DMS 273 treated with DMSO at 0.1 percent for 48 hours (cell line): ENCODE results near the gene AQP9.
"Not testable (repeated sequence)": the region's sequence is repeated elsewhere in the genome, so short reads cannot be mapped to it uniquely, and the experiment has no call there.

Experiments used
- DNase-seq: peaks from one replicate; lab custom pipeline; 2025; lab: John Stamatoyannopoulos, UW

AQP9 gene, protein sequence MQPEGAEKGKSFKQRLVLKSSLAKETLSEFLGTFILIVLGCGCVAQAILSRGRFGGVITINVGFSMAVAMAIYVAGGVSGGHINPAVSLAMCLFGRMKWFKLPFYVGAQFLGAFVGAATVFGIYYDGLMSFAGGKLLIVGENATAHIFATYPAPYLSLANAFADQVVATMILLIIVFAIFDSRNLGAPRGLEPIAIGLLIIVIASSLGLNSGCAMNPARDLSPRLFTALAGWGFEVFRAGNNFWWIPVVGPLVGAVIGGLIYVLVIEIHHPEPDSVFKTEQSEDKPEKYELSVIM

DNA sequence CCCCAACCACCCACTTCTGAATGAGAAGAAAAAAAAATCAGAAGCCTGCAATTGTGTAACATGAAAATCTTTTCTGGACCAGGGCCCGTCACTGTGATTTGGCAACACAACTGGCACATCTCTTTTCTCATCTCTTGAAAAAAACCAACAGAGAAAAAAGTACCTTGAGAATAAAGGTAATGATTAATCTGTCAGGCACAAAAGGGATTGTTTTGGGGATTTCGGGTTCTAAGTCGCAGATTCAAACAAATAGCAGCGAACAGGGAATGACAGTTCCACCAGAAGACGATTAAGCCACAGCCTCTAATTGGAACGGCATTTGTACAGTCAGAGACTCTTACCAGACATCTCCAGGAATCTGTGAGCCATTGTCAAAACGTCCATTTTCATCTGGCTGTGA, at the start of gene AQP9:
AQP9 (plus strand) TSS at position 276 of the 400 bp plus-strand sequence. CDS start 185 bp downstream, outside the sequence.
- no peak for DNase-seq

DNA sequence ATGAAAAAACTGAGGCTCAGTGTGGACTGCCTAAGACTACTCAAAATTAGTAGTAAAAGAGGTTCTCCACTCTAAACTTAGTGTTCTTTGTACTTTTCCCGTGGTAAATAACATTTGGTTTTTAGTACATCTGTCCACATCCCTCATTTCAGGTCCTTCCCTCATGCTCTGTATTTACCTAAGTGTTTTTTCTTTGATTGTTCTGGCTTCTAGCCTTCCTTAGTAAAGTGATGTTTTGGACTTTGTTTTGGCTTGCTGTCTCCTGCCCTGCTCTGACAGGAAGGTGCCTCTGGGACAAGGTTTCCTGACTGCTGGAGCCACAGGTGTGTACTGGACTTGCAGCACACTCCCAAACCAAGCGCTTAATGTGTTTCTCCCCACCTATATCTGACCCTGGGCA, 42.8 kb upstream of the AQP9 start:
- DNase-seq: no peak

DNA sequence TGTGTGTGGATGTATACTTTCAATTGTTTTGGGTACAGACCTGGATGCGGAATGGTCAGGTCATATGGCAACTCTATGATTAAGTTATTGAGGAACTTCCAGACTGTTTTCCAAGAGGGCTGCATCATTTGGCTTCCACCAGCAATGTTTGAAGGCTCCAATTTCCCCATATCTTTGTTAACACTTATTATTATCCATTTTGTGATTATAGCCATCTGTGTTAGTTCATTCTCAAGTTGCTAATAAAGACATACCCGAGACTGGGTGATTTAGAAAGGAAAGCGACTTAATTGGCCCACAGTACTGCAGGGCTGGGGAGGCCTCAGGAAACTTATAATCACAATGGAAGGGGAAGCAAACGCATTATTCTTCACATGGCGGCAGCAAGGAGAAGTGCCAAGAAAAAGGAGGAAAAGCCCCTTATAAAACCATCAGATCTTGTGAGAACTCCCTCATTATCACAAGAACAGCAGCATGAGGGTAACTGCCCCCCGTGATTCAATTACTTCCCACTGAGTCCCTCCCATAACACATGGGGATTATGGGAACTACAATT, 41.6 kb upstream of the AQP9 start:
- DNase-seq: no peak

DNA sequence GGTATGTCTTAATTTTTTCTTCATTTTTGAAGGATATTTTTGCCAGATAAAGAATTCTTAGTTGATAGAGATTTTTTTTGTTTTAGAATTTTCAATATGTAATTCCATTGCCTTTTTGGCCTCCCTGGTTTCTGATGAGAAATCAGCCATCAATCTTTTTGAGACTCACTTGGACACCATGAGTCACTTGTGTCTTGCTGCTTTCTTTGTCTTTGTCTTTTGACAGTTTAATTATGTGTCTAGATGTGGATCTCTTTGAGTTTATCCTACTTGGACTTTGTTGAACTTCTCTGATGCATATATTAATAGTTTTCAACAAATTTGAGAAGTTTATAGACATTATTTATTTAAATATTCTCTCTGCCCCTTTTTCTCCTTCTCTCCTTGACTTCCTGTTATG, 34.7 kb upstream of the AQP9 start:
- DNase-seq: no peak

DNA sequence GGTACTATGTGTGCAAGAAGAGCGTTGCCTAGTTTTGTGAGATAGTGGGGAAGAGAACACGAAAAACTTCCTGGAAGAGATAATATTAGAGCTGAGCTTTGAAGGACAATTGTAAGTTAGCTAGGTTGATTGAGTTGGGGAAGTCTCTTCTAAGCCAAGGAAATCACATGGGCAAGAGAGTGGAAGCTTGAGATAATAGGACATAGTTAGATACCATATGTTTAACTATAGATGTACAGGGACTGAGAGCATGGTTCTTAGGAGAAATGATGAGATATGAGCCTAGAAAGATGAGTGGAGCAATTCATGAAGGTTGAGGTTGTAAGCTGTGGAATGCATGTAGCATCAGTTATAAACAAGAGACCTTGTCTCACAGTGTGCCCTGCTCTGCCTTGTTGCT, 30.1 kb upstream of the AQP9 start:
- DNase-seq: no peak

DNA sequence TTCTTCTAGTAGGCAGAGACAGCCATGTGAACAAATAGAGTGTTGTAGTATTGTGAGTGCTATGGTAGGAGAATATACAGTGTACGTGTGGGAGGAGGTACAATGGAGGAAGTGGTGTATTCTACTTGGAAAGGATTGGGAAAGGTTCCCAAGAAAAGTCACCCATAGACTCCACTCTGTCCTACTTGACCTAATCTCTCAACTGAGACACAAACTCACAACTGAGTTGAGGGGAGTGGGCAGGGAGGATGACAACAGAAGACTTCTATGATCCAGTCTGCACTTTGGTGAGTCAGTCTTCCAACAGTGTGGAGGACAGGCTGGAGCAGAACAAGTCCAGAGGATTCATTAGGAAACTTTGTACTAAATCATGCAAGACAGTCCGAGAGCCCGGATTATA, 28.8 kb upstream of the AQP9 start:
- DNase-seq: no peak

DNA sequence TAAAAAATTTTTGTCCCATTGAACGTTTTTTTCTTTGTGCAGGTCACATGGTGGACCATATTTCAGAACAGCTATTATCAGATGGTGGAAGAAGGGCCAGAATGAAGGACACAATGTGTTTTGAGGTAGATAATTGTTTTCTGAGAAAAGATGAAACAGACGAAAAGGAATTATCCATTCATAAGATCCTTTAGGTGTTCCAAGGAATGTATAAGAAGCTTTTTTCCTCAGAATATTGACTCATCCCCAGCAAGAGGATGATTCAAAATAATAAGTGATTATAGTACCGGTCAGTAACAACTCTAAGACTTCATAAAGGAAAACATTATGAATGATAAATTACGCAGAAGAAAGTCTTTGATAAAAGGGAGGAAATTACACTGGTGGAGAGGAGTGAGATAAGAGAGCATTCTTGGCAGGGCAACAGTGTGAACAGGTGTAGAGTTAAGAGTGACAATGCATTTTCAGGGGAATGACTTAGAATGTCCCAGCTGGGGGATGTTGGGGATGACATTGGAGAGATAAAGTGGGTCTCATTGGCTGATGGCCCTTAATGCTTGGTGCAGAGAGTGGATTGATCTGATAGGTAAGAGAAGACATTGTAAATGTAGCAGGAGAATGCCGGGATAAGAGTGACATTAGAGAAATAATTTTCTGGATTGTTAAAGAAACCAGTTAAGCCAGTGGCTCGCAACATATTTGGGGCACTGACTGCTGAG, 27.0 kb upstream of the AQP9 start:
- no peak for DNase-seq

DNA sequence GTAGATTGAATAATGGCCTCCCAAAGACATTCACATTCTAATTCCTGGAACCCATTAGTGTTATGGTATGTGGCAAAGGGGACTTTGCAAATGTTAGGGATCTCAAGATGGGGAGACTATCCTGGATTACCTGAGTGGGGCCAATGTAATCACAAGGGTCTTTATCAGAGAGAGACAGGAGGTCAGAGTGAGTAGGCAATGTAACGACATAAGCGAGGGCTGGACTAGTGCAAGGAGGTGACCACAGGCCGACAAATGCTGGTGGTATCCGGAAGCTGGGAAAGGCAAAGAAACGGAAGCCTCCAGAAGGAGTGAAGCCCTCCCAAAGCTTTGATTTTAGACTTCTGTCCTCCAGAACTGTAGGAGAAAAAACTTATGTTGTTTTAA, 26.5 kb upstream of the AQP9 start:
- no peak for DNase-seq

DNA sequence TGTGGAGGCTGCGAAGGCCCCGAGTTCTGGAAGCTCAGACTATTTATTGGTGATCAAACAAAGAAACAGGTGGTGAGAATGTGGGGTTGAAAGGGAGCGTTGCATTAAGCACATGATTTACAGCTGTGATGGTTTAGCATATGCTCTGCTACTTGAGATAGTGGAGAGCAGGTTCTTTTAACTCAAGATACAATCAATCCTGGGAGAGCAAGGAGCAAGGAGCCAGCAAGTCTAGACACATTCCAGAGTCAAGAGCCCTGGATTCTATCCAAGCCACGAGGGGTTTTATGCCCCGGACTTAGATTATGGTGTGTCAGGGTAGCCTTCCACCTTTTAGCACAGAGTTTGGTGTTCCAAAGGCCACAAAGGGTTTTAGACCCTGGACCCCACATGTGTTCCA, 24.8 kb upstream of the AQP9 start:
- DNase-seq: not testable (repeated sequence)

DNA sequence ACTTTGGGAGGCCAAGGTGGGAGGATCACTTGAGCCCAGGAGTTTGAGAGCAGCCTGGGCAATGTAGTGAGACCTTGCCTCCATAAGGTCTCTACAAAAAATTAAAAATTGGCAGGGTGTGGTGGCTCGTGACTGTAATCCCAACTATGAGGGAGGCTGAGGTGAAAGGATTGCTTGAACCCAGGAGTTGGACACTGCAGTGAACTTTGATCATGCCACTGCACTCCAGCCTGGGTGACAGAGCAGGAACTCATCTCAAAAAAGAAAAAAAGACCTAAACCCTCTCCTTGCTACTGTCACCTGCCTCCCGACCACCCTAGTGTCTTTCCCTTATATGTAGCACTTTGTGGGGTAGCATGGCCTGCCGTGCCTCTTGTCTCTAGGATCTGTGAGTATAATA, 23.8 kb upstream of the AQP9 start:
- DNase-seq: no peak

DNA sequence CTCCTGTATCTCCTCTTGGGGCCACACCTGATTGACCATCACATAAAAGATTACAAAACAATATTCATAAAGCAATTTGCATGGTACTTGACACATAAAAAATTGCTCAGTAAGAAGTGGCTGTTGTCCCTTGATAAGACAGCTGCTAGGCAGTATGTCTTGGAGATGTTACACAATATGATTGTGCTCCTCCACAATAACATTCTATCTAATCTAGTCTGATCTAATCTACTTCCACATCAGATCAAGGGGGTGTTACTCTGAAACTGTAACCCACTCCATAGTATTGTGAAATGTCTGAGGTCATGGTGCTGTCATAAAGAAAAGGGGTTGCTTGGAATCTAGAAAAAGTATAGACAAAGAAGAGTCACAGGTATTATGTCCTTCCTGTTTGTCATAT, 23.4 kb upstream of the AQP9 start:
- DNase-seq: no peak

DNA sequence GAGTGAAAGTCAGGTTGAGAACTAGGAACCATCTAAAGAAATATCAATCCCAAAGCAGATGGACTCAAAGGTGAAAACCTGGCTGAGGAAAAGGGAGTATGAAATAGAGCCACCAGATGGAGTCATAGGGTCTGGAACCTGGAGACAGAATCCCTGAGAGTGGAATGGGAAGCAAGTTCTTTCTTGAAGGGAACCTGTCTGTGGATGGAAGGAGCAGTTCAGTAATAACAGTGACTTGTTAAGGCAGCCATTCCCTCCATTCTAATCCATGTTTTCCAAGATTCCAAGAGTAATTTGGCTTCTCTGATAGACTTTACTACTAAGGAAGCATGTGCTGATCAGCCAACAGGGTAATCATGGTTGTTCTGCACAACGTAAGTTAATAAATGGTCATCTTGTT, 22.5 kb upstream of the AQP9 start:
- no peak for DNase-seq

DNA sequence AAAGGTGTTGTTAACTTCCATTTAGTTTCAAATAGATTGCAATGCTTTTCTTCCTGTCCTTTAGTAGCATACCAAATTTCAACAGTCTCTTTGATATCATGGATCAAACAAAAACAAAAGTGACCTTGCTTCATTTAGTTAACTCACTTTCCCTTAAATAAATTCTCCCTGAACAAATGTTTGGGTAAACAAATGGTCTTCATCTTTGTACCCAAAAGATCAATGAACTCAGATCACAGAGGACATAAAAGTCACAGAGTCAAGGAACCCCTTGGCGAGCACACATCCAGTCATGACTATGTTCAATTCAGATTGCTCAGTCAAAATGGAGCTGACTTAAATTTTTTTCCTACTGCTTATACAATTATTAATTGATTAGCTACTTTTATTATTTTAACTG, 20.6 kb upstream of the AQP9 start:
- DNase-seq: no peak

DNA sequence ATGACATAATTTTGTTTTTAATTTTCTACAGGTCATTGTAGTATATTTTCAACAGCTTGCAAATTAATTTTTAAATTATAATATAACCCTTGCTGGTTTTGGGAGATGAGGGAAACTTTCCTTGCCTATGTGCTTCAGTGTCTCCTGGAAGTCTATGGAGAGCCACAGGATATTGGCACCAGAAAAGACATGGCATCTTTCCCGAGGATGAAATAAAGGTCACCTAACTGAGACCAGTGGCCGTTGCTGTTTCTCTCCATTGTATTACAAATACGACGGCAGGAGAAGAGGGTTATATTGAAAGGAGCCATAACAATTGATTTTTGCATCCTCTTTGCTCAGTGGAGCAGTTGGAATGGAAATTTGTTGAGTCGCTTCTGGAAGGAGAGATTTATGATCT, 19.9 kb upstream of the AQP9 start:
- DNase-seq: no peak

DNA sequence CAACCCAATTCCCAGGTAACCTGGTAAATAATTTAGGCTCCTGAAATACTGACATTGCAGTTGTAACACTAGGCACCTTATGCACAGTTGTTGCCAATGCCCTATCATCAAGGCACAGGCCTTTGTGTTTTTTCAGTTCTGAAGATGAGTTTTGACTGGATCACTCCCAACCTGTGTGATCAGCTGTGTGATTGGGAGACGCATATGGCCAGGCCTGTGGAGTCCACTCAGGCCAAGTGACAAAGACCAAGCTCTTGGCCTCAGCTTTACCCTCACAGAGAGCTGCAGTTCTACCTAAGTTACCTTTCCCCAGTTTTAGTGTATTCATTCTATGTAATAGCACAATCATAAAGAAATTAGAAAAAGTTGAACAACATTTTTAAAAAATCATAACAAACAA, 19.2 kb upstream of the AQP9 start:
- no peak for DNase-seq

DNA sequence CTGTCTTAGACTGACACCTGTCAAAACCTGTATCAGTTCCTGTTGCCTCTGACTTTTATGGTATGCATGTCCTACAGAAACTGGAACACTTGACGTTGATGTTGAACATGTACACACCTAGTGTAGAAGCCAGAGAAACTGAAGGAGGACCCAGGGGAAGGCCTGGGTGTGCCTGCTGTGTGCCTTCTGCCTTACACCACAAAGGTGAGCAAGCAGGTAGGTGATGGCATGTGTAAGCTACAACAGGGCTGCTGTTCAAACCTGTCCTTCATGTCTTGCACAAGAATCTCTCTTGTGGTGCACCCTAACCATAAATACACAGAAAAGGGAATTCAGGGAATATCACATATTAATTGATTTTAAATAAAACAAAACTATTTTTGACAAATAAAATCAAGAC, 13.6 kb upstream of the AQP9 start:
- DNase-seq: no peak

DNA sequence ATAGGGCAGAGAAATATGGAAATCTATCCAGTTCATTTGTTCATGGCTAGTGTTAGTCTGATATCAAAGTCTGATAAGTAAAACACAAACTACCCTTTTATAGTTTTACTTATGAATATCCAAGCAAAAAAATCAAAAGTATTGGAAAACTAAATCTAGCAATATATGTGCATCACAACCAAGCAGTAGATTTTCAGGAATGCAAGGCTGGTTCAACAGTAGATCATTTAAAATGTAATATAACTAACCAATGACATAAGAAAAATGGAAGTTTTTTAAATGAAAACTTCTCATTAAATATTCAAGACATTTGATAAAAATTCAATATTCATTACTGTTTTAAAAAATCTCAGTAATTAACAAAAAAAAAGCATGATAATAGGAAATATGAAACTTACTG, 12.8 kb upstream of the AQP9 start:
- no peak for DNase-seq

DNA sequence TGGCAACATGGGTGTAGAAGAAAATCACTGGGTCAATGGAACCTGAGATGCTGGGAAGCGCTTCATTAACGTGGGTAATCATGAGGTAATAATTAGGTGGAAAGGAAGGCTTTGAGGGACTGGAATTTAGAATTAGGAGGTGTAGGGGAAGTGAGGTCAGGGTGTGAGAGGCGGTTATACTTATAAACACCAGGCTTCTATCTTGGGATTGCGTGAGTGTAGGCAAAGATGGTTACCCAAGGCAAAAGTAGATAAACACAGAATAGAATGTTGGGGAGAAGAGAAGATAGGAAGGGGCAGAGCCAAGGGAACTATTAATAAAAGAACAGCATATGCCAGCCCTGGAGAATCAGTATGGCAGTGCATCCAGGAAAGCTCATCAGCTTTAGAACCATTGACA, 3.3 kb upstream of the AQP9 start:
- no peak for DNase-seq

DNA sequence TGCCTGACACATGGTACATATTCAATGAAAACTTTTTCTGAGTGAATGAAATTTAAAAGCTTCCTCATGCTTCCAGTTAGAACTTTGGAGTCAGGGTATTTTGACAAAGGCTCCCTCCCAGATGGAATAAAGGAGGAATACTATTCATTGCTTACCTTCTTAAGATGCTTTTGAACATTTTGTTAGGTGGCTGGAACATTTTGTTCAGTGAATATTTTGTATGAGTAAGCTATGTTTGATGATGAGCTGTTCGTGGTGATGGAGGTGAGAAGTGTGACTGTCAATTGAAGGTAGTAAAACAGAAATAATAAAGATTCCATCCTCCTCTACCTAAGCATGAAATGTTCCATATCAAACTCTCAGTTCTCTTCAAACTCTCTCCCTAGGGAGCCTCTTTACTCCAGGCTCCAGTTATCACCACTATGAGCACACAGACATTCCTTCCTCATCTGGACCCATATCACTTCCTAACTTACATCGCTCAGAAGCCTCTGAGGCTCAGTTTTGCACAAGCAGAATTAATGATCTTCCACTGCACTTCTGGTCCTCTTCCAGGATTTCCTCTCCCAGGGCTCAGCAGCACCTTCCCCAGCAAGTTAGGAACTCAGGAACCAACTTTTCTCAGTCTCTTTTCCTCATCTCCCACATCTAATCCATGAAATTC, 2.5 kb upstream of the AQP9 start:
- DNase-seq: no peak

DNA sequence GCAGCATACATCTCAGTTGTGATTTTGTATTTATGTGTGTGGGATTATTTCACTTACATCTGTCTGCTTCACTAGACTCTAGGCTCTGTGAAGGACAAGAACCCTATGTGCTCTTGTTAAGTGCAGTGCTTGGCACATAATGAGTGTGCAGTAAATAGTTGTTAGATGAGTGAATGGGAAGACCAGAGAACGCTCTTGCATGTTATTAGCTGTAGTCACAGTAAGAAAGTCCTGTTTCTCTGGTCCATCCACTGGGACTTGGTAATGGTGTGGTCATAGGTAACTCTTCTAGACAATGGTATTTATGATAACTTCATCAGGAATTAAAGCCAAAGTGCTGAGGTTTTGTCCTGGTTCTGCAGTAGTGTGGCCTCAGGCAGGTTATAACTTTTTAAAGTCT, 1.4 kb upstream of the AQP9 start:
- DNase-seq: no peak

DNA sequence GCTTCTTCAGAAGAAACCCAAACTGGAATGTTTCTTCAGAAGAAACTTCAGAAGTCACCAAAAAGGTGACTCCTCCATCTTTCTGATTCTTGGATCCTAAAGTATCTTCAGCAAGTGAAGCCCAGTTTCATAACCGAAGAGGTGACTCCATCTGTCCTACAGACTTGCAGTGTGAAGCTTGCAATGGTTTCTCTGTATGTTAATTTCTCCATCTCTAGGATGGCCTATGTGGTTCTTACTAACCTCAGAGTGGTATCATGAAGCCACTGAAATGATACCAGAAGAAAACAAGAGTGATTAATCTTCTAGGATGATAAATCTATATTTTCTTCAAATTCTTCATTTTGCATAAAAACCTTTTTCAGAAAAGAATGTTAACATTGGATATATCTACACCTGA, 495 bp upstream of the AQP9 start:
- DNase-seq: no peak

DNA sequence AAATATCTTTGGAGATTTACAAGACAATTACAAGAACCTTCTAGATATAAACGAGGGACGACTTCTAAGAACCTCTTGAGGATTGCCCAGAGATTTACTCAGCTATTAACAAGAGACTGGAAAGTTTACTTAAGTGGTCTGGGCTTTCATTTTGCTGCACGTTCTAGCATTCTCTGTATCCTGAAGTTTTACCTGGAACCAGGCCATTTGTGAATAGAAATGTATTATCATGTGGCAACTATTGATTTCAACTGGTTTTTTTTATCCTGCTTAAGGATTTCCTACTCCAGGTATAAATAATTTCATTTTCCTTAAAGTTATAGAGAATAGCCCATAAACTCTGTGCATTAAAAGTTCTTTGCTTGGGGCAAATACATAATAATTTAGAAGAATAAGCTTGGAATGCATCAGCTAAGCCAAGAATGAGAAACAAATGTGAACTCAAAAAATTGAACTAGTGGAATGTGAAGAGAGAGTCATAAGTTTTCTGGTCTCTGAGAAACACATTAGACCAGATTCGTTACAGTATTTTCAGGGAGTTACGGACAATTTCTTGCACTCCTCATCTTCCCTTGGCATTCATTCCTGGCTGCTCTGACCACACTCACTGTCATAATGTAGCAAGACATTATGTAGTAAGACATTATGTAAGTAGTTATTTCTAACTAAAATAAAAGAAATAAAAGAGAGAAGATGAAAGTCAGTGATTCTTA, 1.3 kb downstream of the AQP9 start:
- DNase-seq: no peak
